GM12878 (cell line): ENCODE data around the gene CCDC182.

Source experiments
- ATF3 ChIP-seq: IDR thresholded peaks from 2 replicates; pipeline ENCODE4 v1.6.1; 2011; ENCODE audit warnings: low read depth, mild to moderate bottlenecking, low read length, moderate library complexity, borderline replicate concordance; ENCODE audit errors: extremely low read depth
- BACH1 ChIP-seq: fragments of 450-650 bp; IDR thresholded peaks from 2 replicates; pipeline ENCODE4 v1.6.1; 2017; ENCODE audit warnings: mild to moderate bottlenecking, borderline replicate concordance
- CEBPB ChIP-seq, 2 experiments: fragments of 150-350 bp in 1 of 2; IDR thresholded peaks; 2 replicates each; pipeline ENCODE4 v1.6.1; 2012 to 2014; ENCODE audit warnings: low read depth in 2 of 2, low read length in 2 of 2, borderline replicate concordance in 1 of 2, inconsistent platforms in 1 of 2
- EP300 ChIP-seq, 2 experiments: fragments of 150-350 bp in 1 of 2; IDR thresholded peaks; 2 replicates each; pipeline ENCODE4 v1.6.1; 2011 to 2012; ENCODE audit warnings: low read depth in 2 of 2, low read length in 2 of 2, borderline replicate concordance in 1 of 2, improper control_type of control experiment in 1 of 2, inconsistent platforms in 1 of 2; ENCODE audit not compliant: control insufficient read depth in 1 of 2
- MAX ChIP-seq: IDR thresholded peaks from 2 replicates; pipeline ENCODE4 v1.6.1; 2012; ENCODE audit warnings: low read depth, low read length, improper control_type of control experiment
- NFXL1 ChIP-seq: fragments of 450-650 bp; IDR thresholded peaks from 2 replicates; pipeline ENCODE4 v1.6.1; 2017; ENCODE audit warnings: antibody characterized with exemption, mild to moderate bottlenecking, borderline replicate concordance
- NR2F1 ChIP-seq: fragments of 450-650 bp; conservative IDR thresholded peaks from 2 replicates; pipeline ENCODE4 v1.6.1; 2017; ENCODE audit warnings: mild to moderate bottlenecking
- POLR2A ChIP-seq: IDR thresholded peaks from 2 replicates; pipeline ENCODE4 v1.6.1; 2011; ENCODE audit warnings: low read depth, mild to moderate bottlenecking, low read length
- RCOR1 ChIP-seq: conservative IDR thresholded peaks from 2 replicates; pipeline ENCODE4 v1.6.1; 2012; ENCODE audit warnings: low read depth, low read length, improper control_type of control experiment
- RFX5 ChIP-seq: IDR thresholded peaks from 2 replicates; pipeline ENCODE4 v1.6.1; 2011; ENCODE audit warnings: low read depth, low read length, improper control_type of control experiment
- SIN3A ChIP-seq: IDR thresholded peaks from 2 replicates; pipeline ENCODE4 v1.6.1; 2012; ENCODE audit warnings: low read depth, low read length, improper control_type of control experiment
- TF ChIP-seq, protein P1 (sequence below), 3 experiments: IDR thresholded peaks in 2 of 3; conservative IDR thresholded peaks in 1 of 3; 2 replicates each; pipeline ENCODE4 v1.5.1; 2011; ENCODE audit warnings: low read depth in 3 of 3, low read length in 3 of 3, mild to moderate bottlenecking in 3 of 3, control low read depth in 2 of 3, moderate library complexity in 2 of 3, inconsistent platforms in 1 of 3, mixed read lengths in 1 of 3; ENCODE audit not compliant: control insufficient read depth in 2 of 3, insufficient read depth in 1 of 3; ENCODE audit errors: extremely low read depth in 1 of 3
- TF ChIP-seq, protein P2 (sequence below): IDR thresholded peaks from 2 replicates; pipeline ENCODE4 v1.6.1; 2012; ENCODE audit warnings: improper control_type of control experiment, low read depth, low read length; ENCODE audit not compliant: insufficient replicate concordance
- TF ChIP-seq, protein P3 (sequence below): IDR thresholded peaks from 2 replicates; pipeline ENCODE4 v1.6.1; 2012; ENCODE audit warnings: mild to moderate bottlenecking, low read depth, low read length

- TF ChIP-seq, protein P1, sequence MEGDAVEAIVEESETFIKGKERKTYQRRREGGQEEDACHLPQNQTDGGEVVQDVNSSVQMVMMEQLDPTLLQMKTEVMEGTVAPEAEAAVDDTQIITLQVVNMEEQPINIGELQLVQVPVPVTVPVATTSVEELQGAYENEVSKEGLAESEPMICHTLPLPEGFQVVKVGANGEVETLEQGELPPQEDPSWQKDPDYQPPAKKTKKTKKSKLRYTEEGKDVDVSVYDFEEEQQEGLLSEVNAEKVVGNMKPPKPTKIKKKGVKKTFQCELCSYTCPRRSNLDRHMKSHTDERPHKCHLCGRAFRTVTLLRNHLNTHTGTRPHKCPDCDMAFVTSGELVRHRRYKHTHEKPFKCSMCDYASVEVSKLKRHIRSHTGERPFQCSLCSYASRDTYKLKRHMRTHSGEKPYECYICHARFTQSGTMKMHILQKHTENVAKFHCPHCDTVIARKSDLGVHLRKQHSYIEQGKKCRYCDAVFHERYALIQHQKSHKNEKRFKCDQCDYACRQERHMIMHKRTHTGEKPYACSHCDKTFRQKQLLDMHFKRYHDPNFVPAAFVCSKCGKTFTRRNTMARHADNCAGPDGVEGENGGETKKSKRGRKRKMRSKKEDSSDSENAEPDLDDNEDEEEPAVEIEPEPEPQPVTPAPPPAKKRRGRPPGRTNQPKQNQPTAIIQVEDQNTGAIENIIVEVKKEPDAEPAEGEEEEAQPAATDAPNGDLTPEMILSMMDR (IDR thresholded peaks at IDR 0.05 in 2 of 3, conservative IDR thresholded peaks at IDR 0.05 in 1 of 3; ENCODE audit: control insufficient read depth in 2 of 3, extremely low read depth in 1 of 3, insufficient read depth in 1 of 3, low read depth in 3 of 3, low read length in 3 of 3) = no peak
- TF ChIP-seq RCOR1 = no peak
- no peak for TF ChIP-seq ATF3
- TF ChIP-seq EP300 (IDR thresholded peaks at IDR 0.05; ENCODE audit: borderline replicate concordance in 1 of 2, control insufficient read depth in 1 of 2, low read depth in 2 of 2, low read length in 2 of 2) = no peak
- no peak for TF ChIP-seq NR2F1
- TF ChIP-seq SIN3A = no peak
- TF ChIP-seq RFX5 = no peak
- TF ChIP-seq CEBPB (IDR thresholded peaks at IDR 0.05; ENCODE audit: borderline replicate concordance in 1 of 2, low read depth in 2 of 2, low read length in 2 of 2) = no peak
- no peak for TF ChIP-seq MAX
- TF ChIP-seq POLR2A = no peak
- TF ChIP-seq, protein P2, sequence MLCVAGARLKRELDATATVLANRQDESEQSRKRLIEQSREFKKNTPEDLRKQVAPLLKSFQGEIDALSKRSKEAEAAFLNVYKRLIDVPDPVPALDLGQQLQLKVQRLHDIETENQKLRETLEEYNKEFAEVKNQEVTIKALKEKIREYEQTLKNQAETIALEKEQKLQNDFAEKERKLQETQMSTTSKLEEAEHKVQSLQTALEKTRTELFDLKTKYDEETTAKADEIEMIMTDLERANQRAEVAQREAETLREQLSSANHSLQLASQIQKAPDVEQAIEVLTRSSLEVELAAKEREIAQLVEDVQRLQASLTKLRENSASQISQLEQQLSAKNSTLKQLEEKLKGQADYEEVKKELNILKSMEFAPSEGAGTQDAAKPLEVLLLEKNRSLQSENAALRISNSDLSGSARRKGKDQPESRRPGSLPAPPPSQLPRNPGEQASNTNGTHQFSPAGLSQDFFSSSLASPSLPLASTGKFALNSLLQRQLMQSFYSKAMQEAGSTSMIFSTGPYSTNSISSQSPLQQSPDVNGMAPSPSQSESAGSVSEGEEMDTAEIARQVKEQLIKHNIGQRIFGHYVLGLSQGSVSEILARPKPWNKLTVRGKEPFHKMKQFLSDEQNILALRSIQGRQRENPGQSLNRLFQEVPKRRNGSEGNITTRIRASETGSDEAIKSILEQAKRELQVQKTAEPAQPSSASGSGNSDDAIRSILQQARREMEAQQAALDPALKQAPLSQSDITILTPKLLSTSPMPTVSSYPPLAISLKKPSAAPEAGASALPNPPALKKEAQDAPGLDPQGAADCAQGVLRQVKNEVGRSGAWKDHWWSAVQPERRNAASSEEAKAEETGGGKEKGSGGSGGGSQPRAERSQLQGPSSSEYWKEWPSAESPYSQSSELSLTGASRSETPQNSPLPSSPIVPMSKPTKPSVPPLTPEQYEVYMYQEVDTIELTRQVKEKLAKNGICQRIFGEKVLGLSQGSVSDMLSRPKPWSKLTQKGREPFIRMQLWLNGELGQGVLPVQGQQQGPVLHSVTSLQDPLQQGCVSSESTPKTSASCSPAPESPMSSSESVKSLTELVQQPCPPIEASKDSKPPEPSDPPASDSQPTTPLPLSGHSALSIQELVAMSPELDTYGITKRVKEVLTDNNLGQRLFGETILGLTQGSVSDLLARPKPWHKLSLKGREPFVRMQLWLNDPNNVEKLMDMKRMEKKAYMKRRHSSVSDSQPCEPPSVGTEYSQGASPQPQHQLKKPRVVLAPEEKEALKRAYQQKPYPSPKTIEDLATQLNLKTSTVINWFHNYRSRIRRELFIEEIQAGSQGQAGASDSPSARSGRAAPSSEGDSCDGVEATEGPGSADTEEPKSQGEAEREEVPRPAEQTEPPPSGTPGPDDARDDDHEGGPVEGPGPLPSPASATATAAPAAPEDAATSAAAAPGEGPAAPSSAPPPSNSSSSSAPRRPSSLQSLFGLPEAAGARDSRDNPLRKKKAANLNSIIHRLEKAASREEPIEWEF = no peak
- TF ChIP-seq NFXL1 = no peak
- no peak for TF ChIP-seq BACH1
- TF ChIP-seq, protein P3, sequence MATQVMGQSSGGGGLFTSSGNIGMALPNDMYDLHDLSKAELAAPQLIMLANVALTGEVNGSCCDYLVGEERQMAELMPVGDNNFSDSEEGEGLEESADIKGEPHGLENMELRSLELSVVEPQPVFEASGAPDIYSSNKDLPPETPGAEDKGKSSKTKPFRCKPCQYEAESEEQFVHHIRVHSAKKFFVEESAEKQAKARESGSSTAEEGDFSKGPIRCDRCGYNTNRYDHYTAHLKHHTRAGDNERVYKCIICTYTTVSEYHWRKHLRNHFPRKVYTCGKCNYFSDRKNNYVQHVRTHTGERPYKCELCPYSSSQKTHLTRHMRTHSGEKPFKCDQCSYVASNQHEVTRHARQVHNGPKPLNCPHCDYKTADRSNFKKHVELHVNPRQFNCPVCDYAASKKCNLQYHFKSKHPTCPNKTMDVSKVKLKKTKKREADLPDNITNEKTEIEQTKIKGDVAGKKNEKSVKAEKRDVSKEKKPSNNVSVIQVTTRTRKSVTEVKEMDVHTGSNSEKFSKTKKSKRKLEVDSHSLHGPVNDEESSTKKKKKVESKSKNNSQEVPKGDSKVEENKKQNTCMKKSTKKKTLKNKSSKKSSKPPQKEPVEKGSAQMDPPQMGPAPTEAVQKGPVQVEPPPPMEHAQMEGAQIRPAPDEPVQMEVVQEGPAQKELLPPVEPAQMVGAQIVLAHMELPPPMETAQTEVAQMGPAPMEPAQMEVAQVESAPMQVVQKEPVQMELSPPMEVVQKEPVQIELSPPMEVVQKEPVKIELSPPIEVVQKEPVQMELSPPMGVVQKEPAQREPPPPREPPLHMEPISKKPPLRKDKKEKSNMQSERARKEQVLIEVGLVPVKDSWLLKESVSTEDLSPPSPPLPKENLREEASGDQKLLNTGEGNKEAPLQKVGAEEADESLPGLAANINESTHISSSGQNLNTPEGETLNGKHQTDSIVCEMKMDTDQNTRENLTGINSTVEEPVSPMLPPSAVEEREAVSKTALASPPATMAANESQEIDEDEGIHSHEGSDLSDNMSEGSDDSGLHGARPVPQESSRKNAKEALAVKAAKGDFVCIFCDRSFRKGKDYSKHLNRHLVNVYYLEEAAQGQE = no peak
Measured at GRCh38 chr17:57757735-57758134, 12.6 kb upstream of the CCDC182 start.
